Myocyte (in vitro differentiated cells): ENCODE measurements around the gene UBA6. TPM values are rescaled to one million over a fixed set of nuclear protein-coding genes. Genes with fewer than 3 reads are reported as not detected.
"Not testable (repeated sequence)": the region's sequence is repeated elsewhere in the genome, so short reads cannot be mapped to it uniquely, and the experiment has no call there.

Experiments
- DNase-seq: peaks from one replicate; pipeline ENCODE4 v3.0.0-alpha.2; 2012; ENCODE audit warnings: low read depth
- total RNA-seq: library from RNA; depleted of rRNA; stranded (reverse); fragments of >200 nt; gene quantifications from 2 replicates; pipeline ENCODE4 v1.2.3, GENCODE V29; 2014

The UBA6 gene
- total RNA-seq, 1 donor from 2014 or later, result 80.1 TPM

DNA sequence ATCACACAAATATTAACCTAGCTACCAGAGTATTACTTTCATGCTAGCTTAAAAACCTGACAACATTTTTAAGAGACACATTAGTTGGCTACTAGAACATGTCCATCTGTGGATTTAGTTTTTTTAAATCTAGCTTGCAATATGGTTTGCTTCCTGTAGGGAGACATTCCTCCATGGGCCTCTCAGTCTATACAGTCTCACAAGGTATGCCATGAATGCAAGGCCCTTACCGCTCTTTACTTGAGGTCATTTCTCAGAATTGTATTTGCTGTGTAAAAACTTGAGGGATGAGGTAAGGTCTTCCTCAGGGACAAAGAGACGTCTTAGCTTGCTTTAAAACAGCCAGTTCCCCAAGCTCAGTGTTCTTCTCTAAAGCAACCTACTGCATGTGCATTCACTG, 26.9 kb downstream of the UBA6 start:
- DNase-seq, result no peak

DNA sequence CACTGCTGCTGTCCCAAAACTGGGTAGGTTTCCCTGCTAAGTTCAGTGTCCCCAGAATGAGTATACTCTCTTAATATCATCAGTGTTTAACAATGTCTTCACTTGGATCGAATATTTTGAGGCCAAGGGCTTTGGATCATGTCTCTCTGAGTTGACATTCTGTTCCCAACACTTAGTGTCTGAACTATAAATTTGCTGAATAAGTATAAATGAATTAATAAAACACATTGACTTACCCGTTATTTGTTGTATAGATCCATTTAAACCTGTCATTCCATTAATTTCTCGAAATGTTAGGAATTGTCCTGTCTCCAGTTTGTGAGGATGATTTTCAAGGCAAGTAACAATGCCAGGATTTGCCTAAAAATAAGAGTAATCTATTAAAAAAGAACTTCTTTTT, 32.6 kb downstream of the UBA6 start:
- DNase-seq, result no peak

DNA sequence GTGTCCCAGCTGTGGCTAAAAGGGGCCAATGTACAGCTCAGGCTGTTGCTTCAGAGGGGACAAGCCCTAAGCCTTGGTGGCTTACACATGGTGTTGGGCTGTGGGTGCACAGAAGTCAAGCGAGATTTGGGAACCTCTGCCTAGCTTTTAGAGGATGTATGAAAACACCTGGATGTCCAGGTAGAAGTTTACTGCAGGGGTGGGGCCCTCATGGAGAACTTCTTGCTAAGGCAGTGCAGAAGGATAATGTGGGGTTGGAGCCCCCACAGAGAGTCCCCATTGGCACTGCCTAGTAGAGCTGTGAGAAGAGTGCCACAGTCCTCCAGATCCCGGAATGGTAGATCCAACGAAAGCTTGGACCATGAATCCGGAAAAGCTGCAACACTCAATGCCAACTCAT, 40.5 kb downstream of the UBA6 start:
- DNase-seq, result no peak

DNA sequence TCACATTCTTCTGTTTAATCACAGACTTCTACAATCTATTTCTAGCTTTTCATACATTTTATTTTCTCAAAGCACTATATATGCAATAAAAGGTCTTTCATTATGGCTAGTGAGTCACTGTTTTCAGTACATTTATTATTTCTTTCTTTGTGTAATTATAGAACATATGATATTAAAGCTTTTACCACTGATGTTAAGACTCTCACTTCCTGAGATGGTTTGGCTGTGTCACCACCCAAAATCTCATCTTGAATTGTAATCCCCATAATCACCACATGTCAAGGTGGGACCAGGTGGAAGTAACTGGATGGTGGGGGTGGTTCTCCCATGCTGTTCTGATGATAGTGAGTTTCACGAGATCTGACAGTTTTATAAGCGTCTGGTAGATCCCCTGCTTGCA, 41.9 kb downstream of the UBA6 start:
- DNase-seq, result no peak

DNA sequence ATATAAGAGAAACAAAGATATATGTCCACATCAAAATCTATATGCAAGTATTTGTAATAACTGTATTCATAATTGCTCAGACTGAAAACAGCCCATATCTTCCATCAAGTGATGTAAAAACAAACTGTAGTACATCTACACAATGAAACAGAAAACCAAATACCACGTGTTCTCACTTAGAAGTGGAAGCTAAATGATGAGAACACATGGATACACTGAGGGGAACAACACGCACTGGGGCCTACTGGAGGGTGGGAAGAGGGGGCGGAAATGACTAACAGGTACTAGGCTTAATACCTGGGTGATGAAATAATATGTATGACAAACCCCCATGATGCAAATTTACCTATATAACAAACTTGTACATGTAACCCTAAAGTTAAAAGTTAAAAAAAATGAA, 42.7 kb downstream of the UBA6 start:
- DNase-seq, result no peak

DNA sequence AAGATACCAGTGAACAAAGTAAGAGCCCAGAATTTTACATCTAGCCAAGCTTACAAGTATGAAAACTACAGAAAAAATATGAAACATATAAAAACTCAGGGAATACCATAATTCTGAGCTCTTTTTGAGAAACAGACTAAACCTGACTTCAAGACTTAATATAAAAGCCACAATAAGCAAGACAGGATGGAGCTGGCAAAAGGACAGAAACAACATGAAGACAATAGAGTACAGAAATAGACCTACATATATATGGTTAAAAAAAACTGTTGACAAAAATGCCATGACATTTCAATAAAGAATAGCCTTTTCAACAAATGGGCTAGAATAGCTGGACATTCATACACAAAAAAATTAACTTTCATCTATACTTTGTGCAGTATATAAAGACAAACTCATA, 49.4 kb downstream of the UBA6 start:
- DNase-seq, result no peak

DNA sequence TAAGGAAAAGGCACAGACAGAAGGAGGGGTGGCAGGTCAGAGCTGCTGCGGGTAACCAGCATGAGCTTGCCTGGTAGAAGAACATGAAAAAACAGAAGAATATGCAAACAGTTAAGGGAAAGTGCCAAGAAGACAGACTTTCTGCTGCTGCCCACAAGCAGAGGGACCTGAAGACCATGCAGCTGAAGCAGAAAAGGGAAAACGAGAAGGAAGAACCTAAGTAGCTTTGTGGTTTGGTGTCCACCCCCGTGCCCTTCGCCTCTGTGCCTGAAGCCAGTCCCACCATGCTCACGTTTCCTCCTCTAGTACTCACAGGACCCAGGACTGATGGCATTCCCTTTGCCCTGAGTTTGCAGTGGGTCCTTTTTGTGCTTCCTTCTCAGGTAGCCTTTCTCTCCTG, 62.8 kb downstream of the UBA6 start:
- DNase-seq, result no peak

DNA sequence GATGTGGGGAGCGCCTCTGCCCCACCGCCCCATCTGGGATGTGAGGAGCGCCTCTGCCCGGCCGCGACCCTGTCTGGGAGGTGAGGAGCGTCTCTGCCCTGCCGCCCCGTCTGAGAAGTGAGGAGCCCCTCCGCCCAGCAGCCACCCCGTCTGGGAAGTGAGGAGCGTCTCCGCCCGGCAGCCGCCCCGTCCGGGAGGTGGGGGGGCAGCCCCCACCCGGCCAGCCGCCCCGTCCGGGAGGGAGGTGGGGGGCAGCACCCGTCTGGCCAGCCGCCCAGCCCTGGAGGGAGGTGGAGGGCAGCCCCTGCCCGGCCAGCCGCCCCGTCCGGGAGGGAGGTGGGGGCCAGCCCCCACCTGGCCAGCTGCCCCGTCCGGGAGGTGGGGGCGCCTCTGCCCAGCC, 64.0 kb downstream of the UBA6 start:
- DNase-seq, result not testable (repeated sequence)

DNA sequence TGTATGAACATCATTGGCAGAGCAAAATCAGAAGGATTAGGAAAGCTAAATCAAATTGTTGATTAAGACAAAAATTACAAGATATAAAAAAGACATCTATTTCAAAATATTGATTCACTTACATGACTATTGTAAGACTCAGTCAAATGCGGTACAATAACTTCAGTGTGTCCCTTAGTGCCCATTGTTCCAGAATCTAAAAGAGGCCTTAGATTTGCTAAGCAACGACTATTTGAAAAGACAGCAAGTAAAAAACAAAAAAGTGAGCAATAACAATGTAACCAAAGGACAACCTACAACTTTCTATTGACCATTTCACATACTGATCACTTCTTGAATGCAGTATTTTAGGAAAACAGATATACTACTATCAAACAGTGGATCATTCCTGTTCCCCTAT, 65.6 kb downstream of the UBA6 start:
- no peak for DNase-seq

DNA sequence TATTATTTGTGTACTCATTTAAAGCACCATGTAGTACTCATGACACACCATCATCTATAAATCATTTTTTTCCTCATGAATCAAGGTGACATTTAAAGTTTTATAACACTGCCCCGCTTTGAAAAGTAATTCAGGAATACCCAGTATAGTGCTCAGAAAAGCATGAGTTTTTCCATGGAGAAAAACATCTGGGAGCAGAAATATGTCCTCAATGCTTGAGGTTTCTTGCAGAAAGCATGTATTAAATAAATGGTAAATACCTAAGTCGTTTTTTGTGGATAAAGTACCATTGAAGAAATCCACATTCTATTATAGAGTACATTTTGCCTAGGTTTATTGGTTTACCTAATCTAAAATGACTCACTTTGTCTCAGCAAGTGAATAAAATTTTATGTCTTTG, 66.2 kb downstream of the UBA6 start:
- no peak for DNase-seq

DNA sequence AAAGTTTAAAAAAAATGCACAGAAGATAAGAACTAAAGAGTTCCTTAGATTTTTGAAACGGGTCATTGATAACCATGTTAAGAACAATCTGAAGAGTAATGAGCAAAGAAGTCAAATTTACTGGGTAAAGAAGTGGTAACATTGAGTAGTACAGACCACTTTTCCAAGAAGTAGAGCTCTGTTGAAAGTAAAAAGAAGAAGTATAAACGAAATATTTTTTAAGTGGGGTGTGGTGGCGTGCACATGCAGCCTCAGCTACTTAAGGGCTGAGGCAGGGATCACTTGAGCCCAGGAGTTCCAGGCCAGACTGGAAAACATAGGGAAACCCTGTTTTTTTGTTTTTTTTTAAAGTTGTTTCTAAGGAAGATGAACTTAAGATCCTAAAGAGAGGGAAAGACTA, 68.5 kb downstream of the UBA6 start:
- DNase-seq, result no peak

DNA sequence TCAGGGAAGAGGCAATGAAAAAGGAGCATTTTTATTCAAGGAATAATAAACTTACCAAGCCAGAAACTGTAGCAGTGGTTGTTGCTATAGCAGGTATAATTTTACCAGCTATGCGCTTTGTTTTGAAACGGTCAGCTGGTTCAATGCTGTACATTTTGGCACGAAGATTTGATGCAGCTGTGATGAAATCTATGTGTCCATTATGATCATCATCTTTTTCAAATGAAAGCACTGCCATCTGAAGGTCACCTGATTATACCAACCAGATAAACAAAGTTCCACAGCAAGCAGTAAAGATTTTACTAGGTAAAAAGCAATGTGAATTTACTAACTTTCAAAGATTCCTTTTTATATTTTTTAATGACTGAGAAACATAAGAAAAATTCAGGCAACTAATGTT, 76.0 kb downstream of the UBA6 start:
- DNase-seq, result no peak

DNA sequence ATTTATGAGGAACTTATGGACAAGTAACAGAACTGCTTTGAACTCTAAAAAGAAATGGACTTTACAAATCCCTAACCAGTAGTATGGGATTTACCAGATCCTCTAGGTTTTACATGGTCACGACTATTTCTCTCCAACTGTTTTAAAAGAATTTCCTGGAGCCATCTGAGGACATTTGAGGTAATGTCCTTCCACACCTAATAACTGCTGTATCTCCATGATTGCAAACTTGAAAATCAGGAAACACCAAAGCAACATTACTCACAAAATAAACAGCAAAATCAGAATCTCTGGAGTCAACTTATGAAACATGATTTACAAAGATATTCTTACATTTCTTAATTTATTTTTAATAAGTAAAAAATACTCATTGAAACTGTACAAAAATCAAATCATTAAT, 84.5 kb downstream of the UBA6 start:
- DNase-seq, result no peak

DNA sequence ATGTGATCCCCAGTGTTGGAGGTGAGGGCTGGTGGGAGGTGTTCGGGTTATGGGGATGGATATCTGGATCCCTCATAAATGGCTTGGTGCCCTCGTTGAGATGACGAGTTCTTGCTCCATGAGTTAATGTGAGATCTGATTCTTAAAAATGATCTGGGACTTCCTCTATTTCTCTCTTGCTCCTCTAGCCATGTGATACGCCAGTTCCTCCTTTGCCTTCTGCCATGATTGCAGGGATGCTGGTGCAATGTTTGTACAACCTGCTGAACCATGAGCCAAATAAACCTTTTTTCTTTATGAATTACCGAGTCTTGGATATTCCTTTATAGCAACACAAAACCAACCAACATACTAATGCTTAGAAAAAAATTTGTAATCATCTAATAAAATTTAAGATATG, 85.8 kb downstream of the UBA6 start:
- no peak for DNase-seq

DNA sequence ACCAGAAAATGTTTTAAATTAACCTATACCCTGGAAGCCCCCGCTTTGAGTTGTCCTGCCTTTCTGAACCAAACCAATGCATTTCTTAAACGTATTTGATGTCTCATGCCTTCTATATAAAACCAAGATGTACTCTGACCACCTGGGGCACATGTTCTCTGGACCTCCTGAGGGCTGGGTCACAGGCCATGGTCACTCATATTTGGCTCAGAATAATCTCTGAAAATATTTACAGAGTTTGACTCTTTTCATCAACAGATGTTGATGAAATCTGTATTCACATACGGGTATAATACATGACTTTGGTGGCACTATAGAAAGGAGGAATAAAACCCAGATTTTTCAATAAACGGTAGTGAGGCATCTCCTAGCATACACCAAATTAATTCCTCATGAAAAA, 86.8 kb downstream of the UBA6 start:
- DNase-seq, result no peak

DNA sequence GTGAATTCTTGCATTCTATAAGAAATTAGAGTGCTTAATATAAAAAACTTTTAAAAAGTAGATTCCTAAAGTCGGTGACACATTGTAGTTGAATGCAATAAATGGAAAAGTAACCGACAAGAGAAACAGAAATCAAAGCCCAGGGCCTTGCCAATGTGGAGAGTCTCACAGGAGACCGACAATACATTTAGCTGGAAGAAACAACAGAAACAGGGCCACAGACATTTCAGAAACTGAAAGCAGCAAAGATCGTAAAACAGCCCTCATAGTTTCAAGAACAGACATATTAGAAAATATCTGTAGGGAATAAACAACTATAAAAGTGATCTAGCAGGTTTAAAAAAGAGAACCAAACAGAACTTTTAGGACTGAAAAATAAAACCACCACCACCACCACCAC, 92.9 kb downstream of the UBA6 start:
- DNase-seq, result no peak

DNA sequence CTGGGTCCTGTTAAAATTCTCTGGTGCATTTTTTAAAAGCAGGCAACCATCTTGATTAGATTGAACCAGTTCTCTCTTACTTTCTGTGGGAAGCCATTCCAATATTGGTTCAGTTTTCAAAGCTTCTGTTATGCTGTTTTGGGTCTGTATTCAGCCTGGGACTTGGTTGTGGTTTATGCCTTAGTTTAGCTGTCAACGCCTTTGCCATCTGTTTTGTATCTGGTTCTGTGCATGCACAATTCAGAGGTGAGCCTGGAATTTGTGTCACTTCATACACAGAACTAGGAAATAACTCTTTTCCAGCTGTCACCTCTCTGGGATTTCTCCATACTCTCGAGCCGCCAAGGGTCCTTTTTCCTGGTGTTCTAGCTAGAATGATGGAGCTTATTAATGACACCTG, 96.2 kb downstream of the UBA6 start:
- no peak for DNase-seq

DNA sequence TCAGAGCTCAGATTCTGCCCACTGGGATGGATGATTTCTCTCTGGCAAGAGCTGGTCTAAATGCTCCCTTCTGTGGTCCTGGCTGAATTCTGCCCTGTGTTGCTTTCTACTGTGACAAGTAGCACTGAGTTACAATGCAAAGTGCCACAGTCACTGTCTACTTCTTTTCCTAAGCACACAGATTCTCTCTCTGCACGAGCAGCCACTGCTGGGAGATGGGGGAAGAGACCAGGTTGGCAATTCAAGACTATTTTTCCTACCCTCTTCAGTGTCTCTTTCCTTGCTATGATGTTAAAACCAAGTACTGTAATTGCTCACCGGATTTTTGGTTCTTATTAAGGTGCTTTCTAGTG, 97.0 kb downstream of the UBA6 start:
- no peak for DNase-seq

DNA sequence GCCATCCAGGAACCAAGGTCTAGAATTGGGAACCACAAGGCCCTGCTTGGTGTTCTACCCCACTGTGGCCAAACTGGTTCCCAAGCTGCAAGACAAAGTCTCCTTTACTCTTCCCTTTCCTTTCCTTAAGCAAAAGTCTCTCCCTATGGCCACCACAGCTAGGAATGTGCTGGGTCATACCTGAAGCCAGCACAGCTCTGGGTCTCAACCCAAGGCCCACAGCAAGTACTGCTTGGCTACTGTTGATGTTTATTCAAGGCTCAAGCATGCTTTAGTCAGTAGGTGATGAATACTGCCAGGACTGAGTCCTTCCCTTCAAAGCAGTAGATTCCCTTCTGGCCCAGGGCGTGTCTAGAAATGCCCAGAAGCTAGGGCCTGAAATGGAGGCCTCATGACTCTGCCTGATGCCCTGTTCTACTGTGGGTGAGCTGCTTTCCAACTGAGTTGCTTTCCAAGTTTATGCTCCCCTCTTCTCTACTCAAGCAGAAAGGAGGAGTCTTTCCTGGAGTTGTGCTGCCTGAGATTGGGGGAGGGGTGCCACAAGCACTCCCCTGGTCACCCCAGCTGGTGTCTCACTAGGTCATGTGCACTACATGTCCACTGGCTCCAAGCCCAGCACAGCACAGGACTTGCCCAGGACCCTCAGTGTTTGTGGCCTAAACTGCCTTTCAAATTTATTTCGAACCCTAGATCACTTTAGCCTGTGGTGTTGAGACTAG, 97.5 kb downstream of the UBA6 start:
- peak; percentile 9 for DNase-seq

DNA sequence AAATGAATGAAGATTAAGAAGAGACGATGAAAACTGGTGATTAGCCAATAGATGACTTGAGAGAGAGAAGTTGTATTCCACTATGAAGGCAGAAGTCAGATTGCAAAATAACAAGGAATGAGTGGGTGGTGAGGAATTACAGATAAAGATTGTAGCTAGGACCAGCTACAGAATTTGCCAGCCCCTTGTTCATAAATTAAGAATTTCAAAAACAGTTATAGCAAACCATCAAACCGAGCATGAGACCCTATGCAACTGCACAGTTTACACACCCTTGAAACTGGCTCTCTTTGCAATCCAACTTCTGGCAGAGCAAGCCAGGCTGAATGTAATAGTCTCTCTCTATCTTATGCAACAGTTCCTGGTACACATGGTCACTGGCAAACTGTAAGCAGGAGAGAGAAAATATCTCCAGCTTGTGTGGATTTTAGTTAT, 107.2 kb downstream of the UBA6 start:
- DNase-seq, result no peak

DNA sequence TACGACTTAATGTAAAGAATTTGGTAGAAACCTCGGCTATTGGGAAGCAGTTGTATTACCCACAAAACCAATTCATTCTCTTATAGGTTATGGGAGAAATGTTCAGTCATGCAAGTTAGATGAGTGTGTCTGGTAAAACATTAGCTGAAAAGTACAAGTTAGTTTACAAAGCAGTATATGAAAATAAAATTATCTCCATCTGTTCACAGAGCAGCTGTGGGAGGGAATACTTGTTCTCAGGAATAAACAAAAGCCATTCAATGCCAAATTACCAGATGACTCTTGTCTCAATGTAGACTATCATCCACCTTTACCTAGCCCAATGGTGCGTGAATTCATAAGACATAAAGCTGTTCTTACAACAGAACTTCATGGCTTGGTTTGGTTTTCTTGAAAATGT, 113.8 kb downstream of the UBA6 start:
- no peak for DNase-seq

DNA sequence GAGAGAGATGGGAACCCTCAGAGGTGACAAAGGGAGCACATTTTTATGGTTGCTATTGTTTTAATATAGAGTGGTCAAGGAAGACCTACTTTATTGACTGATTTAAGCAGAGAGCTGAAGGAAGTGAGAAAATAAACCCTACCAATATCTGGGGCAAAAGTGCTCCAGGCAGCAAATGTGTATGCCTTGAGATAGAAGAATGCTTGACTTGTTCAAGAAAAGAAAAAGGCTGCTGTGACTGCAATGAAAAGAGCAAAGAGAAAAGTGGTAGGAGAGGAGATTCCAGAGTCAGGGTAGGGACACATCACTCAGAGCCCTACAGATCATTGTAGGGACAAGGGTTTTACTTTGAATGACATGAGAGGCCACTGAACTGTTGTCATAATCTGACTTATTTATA, 116.5 kb downstream of the UBA6 start:
- DNase-seq, result no peak

DNA sequence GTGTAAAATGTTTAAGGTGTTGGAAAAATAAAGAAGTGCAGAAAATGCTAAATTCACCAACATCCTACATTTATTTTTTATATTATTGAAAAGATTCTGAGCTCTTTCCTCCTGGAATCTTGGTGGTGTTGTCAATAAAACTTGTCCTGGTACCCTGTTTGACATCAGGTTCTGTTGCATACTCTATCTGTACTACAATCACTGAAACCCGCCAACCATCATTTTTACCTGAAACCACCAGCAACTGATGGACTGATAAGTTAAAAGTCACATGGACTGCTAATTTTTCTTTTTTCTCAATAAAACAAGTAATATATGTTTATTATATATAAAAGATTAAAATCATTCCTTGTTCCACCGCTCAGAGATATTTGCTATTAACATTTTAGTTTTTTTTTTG, 119.0 kb downstream of the UBA6 start:
- DNase-seq, result no peak
